Mesenchymal stem cell (in vitro differentiated cells and primary cell): ENCODE measurements around the gene GMPPB.
A peak's percentile ranks its signal among the peaks of the same experiment; 100 is the strongest.

Experiments used
- DNase-seq: peaks from one replicate; pipeline ENCODE4 v3.0.0-alpha.2; 2013
- H2AFZ ChIP-seq: one replicate; pipeline ENCODE4 v1.6.1; 2013; ENCODE audit warnings: low read depth, mild to moderate bottlenecking, control low read depth, inconsistent platforms, low read length, moderate library complexity
- H2AK5ac ChIP-seq: 2 replicates; pipeline ENCODE4 v1.6.1; 2013; ENCODE audit warnings: low read length, moderate library complexity, mild to moderate bottlenecking, inconsistent platforms; ENCODE audit not compliant: severe bottlenecking
- H2BK120ac ChIP-seq: one replicate; pipeline ENCODE4 v1.6.1; 2013; ENCODE audit warnings: low read depth, mild to moderate bottlenecking, inconsistent platforms, low read length, moderate library complexity
- H2BK12ac ChIP-seq, 2 experiments: one replicate each; pipeline ENCODE4 v1.6.1; 2013; ENCODE audit warnings: inconsistent platforms in 2 of 2, low read length in 2 of 2, mild to moderate bottlenecking in 2 of 2, moderate library complexity in 2 of 2, control low read depth in 1 of 2
- H2BK15ac ChIP-seq: one replicate; pipeline ENCODE4 v1.6.1; 2013; ENCODE audit warnings: mild to moderate bottlenecking, low read depth, inconsistent platforms; ENCODE audit not compliant: poor library complexity, severe bottlenecking
- H2BK5ac ChIP-seq: 2 replicates; pipeline ENCODE4 v1.6.1; 2013; ENCODE audit warnings: low read depth, mild to moderate bottlenecking, low read length, control low read depth, inconsistent platforms; ENCODE audit not compliant: poor library complexity, severe bottlenecking
- H3K14ac ChIP-seq, 2 experiments: one replicate each; pipeline ENCODE4 v1.6.1; 2013; ENCODE audit warnings: inconsistent platforms in 2 of 2, low read length in 2 of 2, control low read depth in 1 of 2, mild to moderate bottlenecking in 1 of 2, moderate library complexity in 1 of 2
- H3K18ac ChIP-seq, 2 experiments: one replicate each; pipeline ENCODE4 v1.6.1; 2013; ENCODE audit warnings: inconsistent platforms in 2 of 2, low read length in 2 of 2, control low read depth in 1 of 2, low read depth in 1 of 2, mild to moderate bottlenecking in 1 of 2
- H3K23ac ChIP-seq, 2 experiments: one replicate each; pipeline ENCODE4 v1.6.1; 2013; ENCODE audit warnings: inconsistent platforms in 2 of 2, low read length in 2 of 2, mild to moderate bottlenecking in 2 of 2, moderate library complexity in 2 of 2, control low read depth in 1 of 2
- H3K27ac ChIP-seq: 2 replicates; pipeline ENCODE4 v1.5.1; 2013; ENCODE audit warnings: mild to moderate bottlenecking, moderate library complexity, low read length, control low read depth, inconsistent platforms; ENCODE audit not compliant: poor library complexity, severe bottlenecking
- H3K27me3 ChIP-seq, 2 experiments: 2 replicates each; pipeline versions ENCODE4 v1.6.1 to v1.7.0; 2013; ENCODE audit warnings: low read length in 2 of 2, mild to moderate bottlenecking in 2 of 2, moderate library complexity in 2 of 2, control low read depth in 1 of 2, inconsistent platforms in 1 of 2; ENCODE audit not compliant: control insufficient read depth in 1 of 2, insufficient read depth in 1 of 2
- H3K36me3 ChIP-seq, 2 experiments: 2 replicates each; pipeline versions ENCODE4 v1.6.1 to v1.7.0; 2013; ENCODE audit warnings: low read length in 2 of 2, control low read depth in 1 of 2, inconsistent platforms in 1 of 2, low read depth in 1 of 2, mild to moderate bottlenecking in 1 of 2; ENCODE audit not compliant: insufficient read depth in 2 of 2, control insufficient read depth in 1 of 2
- H3K4ac ChIP-seq, 2 experiments: one replicate each; pipeline ENCODE4 v1.6.1; 2013; ENCODE audit warnings: inconsistent platforms in 2 of 2, low read length in 2 of 2, mild to moderate bottlenecking in 2 of 2, moderate library complexity in 2 of 2, control low read depth in 1 of 2, low read depth in 1 of 2
- H3K4me1 ChIP-seq: 2 replicates; pipeline ENCODE4 v1.6.1; 2013; ENCODE audit warnings: low read depth, low read length, control low read depth; ENCODE audit not compliant: control insufficient read depth, insufficient read depth
- H3K4me2 ChIP-seq: 2 replicates; pipeline ENCODE4 v1.6.1; 2013; ENCODE audit warnings: low read length, mild to moderate bottlenecking, inconsistent platforms; ENCODE audit not compliant: poor library complexity, severe bottlenecking
- H3K4me3 ChIP-seq, 2 experiments: 2 replicates each; pipeline versions ENCODE4 v1.5.1 to v1.7.0; 2013; ENCODE audit warnings: low read length in 2 of 2, mild to moderate bottlenecking in 2 of 2, control low read depth in 1 of 2, low read depth in 1 of 2; ENCODE audit not compliant: insufficient read depth in 1 of 2
- H3K79me1 ChIP-seq: replicated peaks from 2 replicates; pipeline ENCODE4 v1.6.1; 2013; ENCODE audit warnings: mild to moderate bottlenecking, control low read depth, low read length, inconsistent platforms; ENCODE audit not compliant: poor library complexity, severe bottlenecking
- H3K9ac ChIP-seq: 2 replicates; pipeline ENCODE4 v1.7.0; 2013; ENCODE audit warnings: mild to moderate bottlenecking, low read length, moderate library complexity
- H3K9me3 ChIP-seq: 2 replicates; pipeline ENCODE4 v1.7.0; 2013; ENCODE audit warnings: mild to moderate bottlenecking, low read length; ENCODE audit not compliant: control insufficient read depth
- H4K8ac ChIP-seq: one replicate; pipeline ENCODE4 v1.6.1; 2013; ENCODE audit warnings: inconsistent platforms, mild to moderate bottlenecking, low read length, moderate library complexity
- H4K91ac ChIP-seq: one replicate; pipeline ENCODE4 v1.6.1; 2013; ENCODE audit warnings: mild to moderate bottlenecking, low read length, inconsistent platforms
- WGBS: methylation state at CpG from one replicate; pipeline ENCODE4 v1.1.7; 2013; ENCODE audit warnings: mixed read lengths; 5-methylcytosine and 5-hydroxymethylcytosine counted together

GMPPB gene

DNA sequence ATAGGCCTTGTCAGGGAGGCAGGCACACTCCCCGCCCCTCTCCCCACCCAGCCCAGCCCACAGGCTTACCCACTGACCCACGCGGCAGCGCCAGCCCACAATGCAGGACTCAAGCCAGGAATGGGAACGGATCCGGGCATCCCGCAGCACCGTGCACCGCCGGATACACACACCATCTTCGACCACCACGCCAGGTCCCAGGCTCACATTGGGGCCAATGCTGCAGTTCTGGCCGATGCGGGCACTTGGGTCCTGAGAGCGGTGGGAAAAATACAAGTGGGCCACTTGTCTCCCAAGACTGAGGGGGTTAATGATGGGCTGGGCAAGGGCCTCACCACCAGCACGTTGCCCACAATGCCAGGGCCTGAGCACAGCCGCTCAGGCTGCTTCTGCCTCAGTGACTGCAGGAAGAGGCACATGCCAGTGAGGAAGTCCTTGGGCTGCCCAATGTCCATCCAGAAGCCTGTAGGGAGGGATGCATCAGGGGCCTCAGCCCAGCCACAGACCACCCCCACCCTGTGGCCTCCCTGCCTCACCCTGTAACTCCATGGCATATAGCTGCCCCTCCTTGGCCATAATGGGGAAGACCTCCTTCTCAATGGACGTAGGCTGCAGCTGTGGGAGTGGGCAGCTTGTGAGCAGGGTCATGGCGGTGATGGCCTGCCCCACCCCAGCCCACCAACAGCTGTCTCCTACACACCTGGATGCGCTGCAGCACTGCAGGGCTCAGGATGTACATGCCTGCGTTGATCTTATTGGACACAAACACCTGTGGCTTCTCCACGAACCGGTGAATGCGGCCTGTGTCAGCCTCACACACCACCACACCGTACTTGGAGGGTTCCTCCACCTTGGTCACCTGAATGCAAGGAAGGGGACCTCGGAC lies 1.6 kb downstream of the GMPPB start:
- H3K4me1 ChIP-seq = peaks cover 33% of the 10 kb centered on the region
- no peak overlapping the region for H2AK5ac ChIP-seq
- no peak overlapping the region for H2AFZ ChIP-seq
- H4K8ac ChIP-seq = no peak overlapping the region
- peak overlapping the region; percentile 14 for H4K91ac ChIP-seq
- H3K9me3 ChIP-seq = no peaks in the 10 kb centered on the region
- DNase-seq = no peak
- peak overlapping the region; percentile 98 for H3K9ac ChIP-seq
- no peak overlapping the region for H2BK5ac ChIP-seq
- no peak overlapping the region for H2BK15ac ChIP-seq
- peak overlapping the region in 1 of 2 experiments; percentile 92 for H3K4me3 ChIP-seq
- WGBS = 96% methylated on average over 26 of the region's 26 CpGs
- H3K23ac ChIP-seq = no peak overlapping the region
- H3K4me2 ChIP-seq = no peak overlapping the region
- peaks cover 50 to 71% of the 10 kb centered on the region in 2 experiments for H3K36me3 ChIP-seq
- no peak overlapping the region for H3K18ac ChIP-seq
- H2BK120ac ChIP-seq = no peak overlapping the region
- peak overlapping the region in 1 of 2 experiments; percentile 29 for H2BK12ac ChIP-seq
- no peak overlapping the region for H3K14ac ChIP-seq
- no peaks in the 10 kb centered on the region for H3K27me3 ChIP-seq
- no peak overlapping the region for H3K27ac ChIP-seq
- H3K79me1 ChIP-seq = peaks cover 33% of the 10 kb centered on the region
- no peak overlapping the region for H3K4ac ChIP-seq

- WGBS = 96% methylated on average over 9 of the region's 9 CpGs
These were observed 2.2 kb downstream of the GMPPB start for GRCh38 chr3:49721596-49721895.

GRCh38 chr3:49720855-49721595 lies 2.7 kb downstream of the GMPPB start:
- no peak overlapping the region for H2BK12ac ChIP-seq
- H3K36me3 ChIP-seq = peaks cover 41 to 70% of the 10 kb centered on the region in 2 experiments
- no peak overlapping the region for H2AFZ ChIP-seq
- H3K14ac ChIP-seq = no peak overlapping the region
- no peak overlapping the region for H2BK120ac ChIP-seq
- H3K4me1 ChIP-seq = peaks cover 33% of the 10 kb centered on the region
- H2AK5ac ChIP-seq = no peak overlapping the region
- no peak overlapping the region for H3K4ac ChIP-seq
- 93% methylated on average over 3 of the region's 4 CpGs for WGBS
- H3K9me3 ChIP-seq = no peaks in the 10 kb centered on the region
- H2BK5ac ChIP-seq = no peak overlapping the region
- H3K27ac ChIP-seq = no peak overlapping the region
- H3K18ac ChIP-seq = no peak overlapping the region
- H4K91ac ChIP-seq = no peak overlapping the region
- no peak for DNase-seq
- H3K27me3 ChIP-seq = no peaks in the 10 kb centered on the region
- H4K8ac ChIP-seq = no peak overlapping the region
- H3K79me1 ChIP-seq = peaks cover 23% of the 10 kb centered on the region
- H3K23ac ChIP-seq = no peak overlapping the region
- no peak overlapping the region for H2BK15ac ChIP-seq
- no peak overlapping the region for H3K9ac ChIP-seq
- H3K4me3 ChIP-seq = no peak overlapping the region
- no peak overlapping the region for H3K4me2 ChIP-seq

More at GRCh38 chr3:49721596-49721895, 2.2 kb downstream of the GMPPB start:
- H3K27me3 ChIP-seq = no peaks in the 10 kb centered on the region
- H3K27ac ChIP-seq = no peak overlapping the region
- no peak overlapping the region for H2BK120ac ChIP-seq
- no peak overlapping the region for H2AFZ ChIP-seq
- H3K18ac ChIP-seq = no peak overlapping the region
- no peak overlapping the region for H3K4ac ChIP-seq
- no peak overlapping the region for H3K9ac ChIP-seq
- no peak overlapping the region for H3K4me2 ChIP-seq
- no peak overlapping the region for H2BK15ac ChIP-seq
- H2BK12ac ChIP-seq = no peak overlapping the region
- no peak overlapping the region for H4K8ac ChIP-seq
- no peak overlapping the region for H3K14ac ChIP-seq
- H2BK5ac ChIP-seq = no peak overlapping the region
- H4K91ac ChIP-seq = no peak overlapping the region
- no peaks in the 10 kb centered on the region for H3K9me3 ChIP-seq
- H3K23ac ChIP-seq = no peak overlapping the region
- H3K4me3 ChIP-seq = no peak overlapping the region
- H3K36me3 ChIP-seq = peaks cover 44 to 70% of the 10 kb centered on the region in 2 experiments
- H3K79me1 ChIP-seq = peaks cover 28% of the 10 kb centered on the region
- DNase-seq = no peak
- no peak overlapping the region for H2AK5ac ChIP-seq
- H3K4me1 ChIP-seq = peaks cover 33% of the 10 kb centered on the region

GRCh38 chr3:49719214-49719884 lies 4.4 kb downstream of the GMPPB start, which contains the start of gene AMIGO3:
Gene AMIGO3, minus strand, starts transcription at chr3:49719684. Its CDS starts 219 bp downstream, at chr3:49719465.
- H2BK15ac ChIP-seq = no peak within 1 kb of the TSS
- H3K4me3 ChIP-seq = peak within 1 kb of the TSS; percentile 54 to 81
- H3K27me3 ChIP-seq = no peaks in the 10 kb centered on the region
- H3K4me2 ChIP-seq = peak within 1 kb of the TSS; percentile 87
- peak within 1 kb of the TSS; percentile 66 for H4K91ac ChIP-seq
- H3K4ac ChIP-seq = peak within 1 kb of the TSS; percentile 41 to 69
- no peak within 1 kb of the TSS for H2BK5ac ChIP-seq
- no peak within 1 kb of the TSS for H2AK5ac ChIP-seq
- peak within 1 kb of the TSS in 1 of 2 experiments; percentile 6 for H3K23ac ChIP-seq
- peaks cover 18% of the 10 kb centered on the region for H3K79me1 ChIP-seq
- H3K18ac ChIP-seq = peak within 1 kb of the TSS; percentile 52 to 88
- no peak within 1 kb of the TSS for H2BK12ac ChIP-seq
- H2BK120ac ChIP-seq = no peak within 1 kb of the TSS
- peak within 1 kb of the TSS in 1 of 2 experiments; percentile 50 for H3K14ac ChIP-seq
- H3K9me3 ChIP-seq = no peaks in the 10 kb centered on the region
- peaks cover 29% of the 10 kb centered on the region for H3K4me1 ChIP-seq
- DNase-seq = peak; percentile 95
- H4K8ac ChIP-seq = peak within 1 kb of the TSS; percentile 62
- H3K9ac ChIP-seq = peak within 1 kb of the TSS; percentile 72
- H3K27ac ChIP-seq = no peak within 1 kb of the TSS
- H3K36me3 ChIP-seq = peaks cover 33 to 70% of the 10 kb centered on the region in 2 experiments
- peak within 1 kb of the TSS; percentile 56 for H2AFZ ChIP-seq
- WGBS = 2% methylated on average over 49 of the region's 50 CpGs
